Measurements from ENCODE around the gene CNIH2.
A peak's percentile ranks its signal among the peaks of the same experiment; 100 is the strongest.
"Not testable (repeated sequence)": the region's sequence is repeated elsewhere in the genome, so short reads cannot be mapped to it uniquely, and the experiment has no call there.

Gene CNIH2

DNA sequence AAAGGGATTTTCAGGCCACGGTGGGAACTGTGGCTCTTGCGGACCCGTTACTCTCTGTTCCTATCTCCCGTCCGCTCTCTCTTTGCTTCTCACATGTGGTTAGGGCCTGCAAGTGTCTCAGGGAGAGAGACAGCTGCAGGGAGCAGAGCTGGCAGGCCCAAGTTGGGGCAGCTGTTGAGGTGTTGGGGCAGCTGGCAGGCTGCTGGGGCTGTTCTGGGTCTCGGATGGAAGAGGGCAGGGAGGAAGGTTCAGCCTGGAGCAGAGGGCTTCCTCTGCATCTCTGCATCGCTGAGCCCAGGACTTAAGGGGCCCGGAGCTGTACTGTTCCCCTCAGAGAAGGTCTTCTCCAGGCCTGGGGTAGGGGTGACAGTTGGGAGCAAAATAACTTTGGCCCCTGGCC, 2.6 kb upstream of the CNIH2 start:
- H3K4me3 ChIP-seq (ENCODE audit: low read length) = no peak overlapping the region
- DNase-seq (ENCODE audit: low read depth) = no peak
- no peak for TF ChIP-seq CTCF (conservative IDR thresholded peaks at IDR 0.05; ENCODE audit: low read depth, low read length)

DNA sequence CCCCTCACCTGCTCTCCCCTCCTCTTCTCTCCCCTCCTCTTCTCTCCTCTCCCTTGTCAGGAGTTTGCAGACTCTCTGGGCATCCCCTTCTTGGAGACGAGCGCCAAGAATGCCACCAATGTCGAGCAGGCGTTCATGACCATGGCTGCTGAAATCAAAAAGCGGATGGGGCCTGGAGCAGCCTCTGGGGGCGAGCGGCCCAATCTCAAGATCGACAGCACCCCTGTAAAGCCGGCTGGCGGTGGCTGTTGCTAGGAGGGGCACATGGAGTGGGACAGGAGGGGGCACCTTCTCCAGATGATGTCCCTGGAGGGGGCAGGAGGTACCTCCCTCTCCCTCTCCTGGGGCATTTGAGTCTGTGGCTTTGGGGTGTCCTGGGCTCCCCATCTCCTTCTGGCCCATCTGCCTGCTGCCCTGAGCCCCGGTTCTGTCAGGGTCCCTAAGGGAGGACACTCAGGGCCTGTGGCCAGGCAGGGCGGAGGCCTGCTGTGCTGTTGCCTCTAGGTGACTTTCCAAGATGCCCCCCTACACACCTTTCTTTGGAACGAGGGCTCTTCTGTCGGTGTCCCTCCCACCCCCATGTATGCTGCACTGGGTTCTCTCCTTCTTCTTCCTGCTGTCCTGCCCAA, 1.9 kb upstream of the CNIH2 start:
- no peak for DNase-seq (ENCODE audit: low read depth)
- no peak for TF ChIP-seq CTCF (conservative IDR thresholded peaks at IDR 0.05; ENCODE audit: low read depth, low read length)

GRCh38 chr11:66276619-66277018, 1.4 kb upstream of the CNIH2 start:
- not testable (repeated sequence) for DNase-seq (ENCODE audit: low read depth)

More for the DNA sequence above, 1.9 kb upstream of the CNIH2 start:
- H3K4me3 ChIP-seq (ENCODE audit: low read length) = no peak overlapping the region

GRCh38 chr11:66277064-66277463, 911 bp upstream of the CNIH2 start:
- not testable (repeated sequence) for H3K4me3 ChIP-seq (ENCODE audit: low read length); DNase-seq (ENCODE audit: low read depth)

More at GRCh38 chr11:66276619-66277018, 1.4 kb upstream of the CNIH2 start:
- not testable (repeated sequence) for H3K4me3 ChIP-seq (ENCODE audit: low read length)

DNA sequence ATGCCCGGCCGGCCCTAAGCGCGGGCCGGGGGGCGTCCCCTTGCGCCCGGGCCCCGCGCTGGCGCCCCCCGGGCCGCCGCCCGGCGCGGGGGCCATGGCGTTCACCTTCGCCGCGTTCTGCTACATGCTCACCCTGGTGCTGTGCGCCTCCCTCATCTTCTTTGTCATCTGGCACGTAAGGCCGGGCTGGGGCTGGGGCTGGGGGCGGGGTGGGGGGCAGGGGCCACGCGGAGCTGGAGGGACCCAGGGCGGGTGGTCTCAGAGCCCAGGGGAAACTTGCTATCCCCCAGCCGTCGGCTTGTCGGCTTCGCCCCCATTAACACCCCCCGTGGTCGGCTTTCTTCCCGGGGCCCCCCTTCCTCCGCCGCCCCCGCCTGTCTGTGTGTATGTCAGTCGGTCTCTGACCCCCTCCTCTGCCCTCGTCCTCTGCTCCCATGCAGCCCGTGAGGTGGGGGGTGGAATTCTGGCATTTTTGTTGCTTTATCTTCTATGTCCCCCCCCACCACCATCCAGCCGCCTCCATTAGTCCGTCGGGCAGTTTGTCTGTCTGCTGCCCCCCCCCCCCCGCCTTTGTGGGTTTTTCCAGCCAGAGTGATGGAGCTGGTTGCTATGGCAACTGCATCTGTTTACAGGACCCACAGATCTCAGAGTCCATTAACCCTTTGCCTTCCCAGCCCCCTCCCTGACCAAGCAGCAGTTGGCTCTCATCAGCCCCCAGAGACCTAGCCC, 552 bp downstream of the CNIH2 start:
- H3K4me3 ChIP-seq (ENCODE audit: low read length) = peak overlapping the region; percentile 27
- TF ChIP-seq CTCF (conservative IDR thresholded peaks at IDR 0.05; ENCODE audit: low read depth, low read length) = no peak
- DNase-seq (ENCODE audit: low read depth) = no peak

DNA sequence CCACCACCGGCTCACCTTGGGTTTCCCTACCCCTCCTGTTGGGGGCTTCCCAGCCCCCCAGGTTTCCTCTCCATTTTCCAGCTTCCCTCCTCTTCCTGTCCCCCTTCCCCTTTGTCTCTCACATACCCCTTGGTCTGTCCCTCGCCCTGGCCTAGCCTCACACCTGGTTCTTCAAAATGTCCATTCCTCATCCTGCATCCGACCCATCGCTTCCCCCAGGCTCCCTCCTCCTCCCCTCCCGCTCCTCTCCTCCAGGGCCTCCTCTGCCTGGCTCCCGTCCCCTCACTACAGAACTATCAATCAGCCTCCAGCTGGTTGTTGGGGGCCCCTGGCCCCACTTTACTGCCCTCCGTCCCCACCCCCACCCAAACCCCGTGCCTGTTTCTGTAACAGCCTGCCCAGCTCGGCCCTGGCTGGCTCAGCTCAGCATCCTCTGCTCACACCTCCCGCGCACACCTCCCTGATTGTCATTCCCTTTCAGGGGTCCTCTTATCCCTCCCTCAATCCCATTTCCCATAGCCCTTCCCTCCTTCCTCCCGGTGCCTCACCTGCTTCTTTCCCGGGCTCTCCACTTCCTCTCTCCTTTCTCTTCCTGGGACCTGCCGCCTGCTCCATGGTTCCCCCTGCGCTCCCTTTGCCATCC, 1.2 kb downstream of the CNIH2 start:
- no peak overlapping the region for H3K4me3 ChIP-seq (ENCODE audit: low read length)
- TF ChIP-seq CTCF (conservative IDR thresholded peaks at IDR 0.05; ENCODE audit: low read depth, low read length) = no peak
- no peak for DNase-seq (ENCODE audit: low read depth)

GRCh38 chr11:66280428-66280827, 2.5 kb downstream of the CNIH2 start:
- no peak for TF ChIP-seq CTCF (conservative IDR thresholded peaks at IDR 0.05; ENCODE audit: low read depth, low read length)
- no peak overlapping the region for H3K4me3 ChIP-seq (ENCODE audit: low read length)
- no peak for DNase-seq (ENCODE audit: low read depth)

GRCh38 chr11:66281001-66281400, 3.0 kb downstream of the CNIH2 start:
- DNase-seq (ENCODE audit: low read depth) = no peak
- H3K4me3 ChIP-seq (ENCODE audit: low read length) = no peak overlapping the region
- TF ChIP-seq CTCF (conservative IDR thresholded peaks at IDR 0.05; ENCODE audit: low read depth, low read length) = no peak
